SH-SY5Y (cell line): ENCODE data around the gene PGS1.

ENCODE experiments used
- GATA2 ChIP-seq: IDR thresholded peaks from 2 replicates; pipeline ENCODE4 v1.6.1; 2011; ENCODE audit warnings: mild to moderate bottlenecking, low read depth, low read length
- GATA3 ChIP-seq: IDR thresholded peaks from 2 replicates; pipeline ENCODE4 v1.6.1; 2011; ENCODE audit warnings: low read depth, mild to moderate bottlenecking, low read length, moderate library complexity

Gene PGS1

GRCh38 chr17:78368348-78368747 is 10.1 kb upstream of the PGS1 start:
- TF ChIP-seq GATA2 (no peak), GATA3 (no peak)

GRCh38 chr17:78368854-78369495 is 9.5 kb upstream of the PGS1 start:
- TF ChIP-seq GATA2, result no peak
- no peak for TF ChIP-seq GATA3

- peak; percentile 92 for TF ChIP-seq GATA2
- TF ChIP-seq GATA3, result no peak
These were observed 8.6 kb upstream of the PGS1 start for GRCh38 chr17:78369791-78370381.

GRCh38 chr17:78371056-78371455 is 7.4 kb upstream of the PGS1 start:
- TF ChIP-seq GATA3 (no peak), GATA2 (no peak)

GRCh38 chr17:78372841-78373240 is 5.6 kb upstream of the PGS1 start:
- TF ChIP-seq GATA3, result no peak
- no peak for TF ChIP-seq GATA2

GRCh38 chr17:78374189-78374588 is 4.3 kb upstream of the PGS1 start:
- TF ChIP-seq GATA2 (no peak), GATA3 (no peak)

- no peak for TF ChIP-seq GATA3
- TF ChIP-seq GATA2, result no peak
These were observed 3.7 kb upstream of the PGS1 start for GRCh38 chr17:78374631-78375274.

- TF ChIP-seq GATA3 (no peak), GATA2 (no peak)
These were observed 2.9 kb upstream of the PGS1 start for GRCh38 chr17:78375401-78376151.

GRCh38 chr17:78376161-78376560 is 2.3 kb upstream of the PGS1 start:
- TF ChIP-seq GATA3 (no peak), GATA2 (no peak)

GRCh38 chr17:78377858-78378224 is 608 bp upstream of the PGS1 start:
- TF ChIP-seq GATA3 (no peak), GATA2 (no peak)

GRCh38 chr17:78379131-78379491 is 662 bp downstream of the PGS1 start:
- TF ChIP-seq GATA3 (no peak), GATA2 (no peak)

GRCh38 chr17:78380370-78380769 is 1.9 kb downstream of the PGS1 start:
- no peak for TF ChIP-seq GATA2
- no peak for TF ChIP-seq GATA3

- TF ChIP-seq GATA2, result no peak
These were observed 3.3 kb downstream of the PGS1 start for GRCh38 chr17:78381601-78382232.

- TF ChIP-seq GATA2 (no peak), GATA3 (no peak)
These were observed 5.4 kb downstream of the PGS1 start for GRCh38 chr17:78383725-78384471.
